ENCODE results near the gene CRELD2.

CRELD2 gene

GRCh38 chr22:49873228-49873940, 45.0 kb upstream of the CRELD2 start:
- no peak for DNase-seq (ENCODE audit: low read depth)
- TF ChIP-seq CTCF (conservative IDR thresholded peaks at IDR 0.05; ENCODE audit: control insufficient read depth, insufficient read depth, low read depth, low read length), result no peak

GRCh38 chr22:49877642-49878041, 40.8 kb upstream of the CRELD2 start:
- no peak for TF ChIP-seq CTCF (conservative IDR thresholded peaks at IDR 0.05; ENCODE audit: control insufficient read depth, insufficient read depth, low read depth, low read length)
- DNase-seq (ENCODE audit: low read depth), result no peak
- H3K4me3 ChIP-seq (ENCODE audit: control insufficient read depth, low read depth, low read length), result no peak overlapping the region

More at GRCh38 chr22:49873228-49873940, 45.0 kb upstream of the CRELD2 start:
- H3K4me3 ChIP-seq (ENCODE audit: control insufficient read depth, low read depth, low read length), result no peak overlapping the region

- no peak for TF ChIP-seq CTCF (conservative IDR thresholded peaks at IDR 0.05; ENCODE audit: control insufficient read depth, insufficient read depth, low read depth, low read length)
- no peak for DNase-seq (ENCODE audit: low read depth)
- H3K4me3 ChIP-seq (ENCODE audit: control insufficient read depth, low read depth, low read length), result no peak overlapping the region
These were observed 40.2 kb upstream of the CRELD2 start for GRCh38 chr22:49878206-49878605.

GRCh38 chr22:49879871-49880270, 38.6 kb upstream of the CRELD2 start:
- TF ChIP-seq CTCF (conservative IDR thresholded peaks at IDR 0.05; ENCODE audit: control insufficient read depth, insufficient read depth, low read depth, low read length), result no peak
- H3K4me3 ChIP-seq (ENCODE audit: control insufficient read depth, low read depth, low read length), result no peak overlapping the region
- DNase-seq (ENCODE audit: low read depth), result no peak

DNA sequence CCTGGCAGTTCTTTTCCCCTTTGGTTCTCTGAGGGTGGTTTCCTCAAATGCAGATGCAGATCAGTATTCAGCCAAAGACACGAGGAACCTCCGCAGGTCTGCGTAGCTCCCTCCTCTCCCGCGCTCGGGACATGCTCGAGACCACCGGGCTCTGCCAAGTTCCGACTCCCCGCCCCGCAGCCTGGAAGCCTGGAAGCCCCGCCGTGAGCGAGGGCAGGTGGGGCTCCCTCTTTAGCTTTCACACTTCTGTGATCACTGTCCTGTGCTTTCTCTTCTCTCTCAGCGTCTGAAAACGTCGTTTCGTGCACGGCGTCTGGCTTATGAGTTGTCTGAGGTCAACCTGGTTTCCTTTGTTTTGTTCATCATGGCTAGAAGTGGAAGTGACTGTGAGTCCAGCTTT, 38.2 kb upstream of the CRELD2 start:
- TF ChIP-seq CTCF (conservative IDR thresholded peaks at IDR 0.05; ENCODE audit: control insufficient read depth, insufficient read depth, low read depth, low read length), result no peak
- no peak overlapping the region for H3K4me3 ChIP-seq (ENCODE audit: control insufficient read depth, low read depth, low read length)
- DNase-seq (ENCODE audit: low read depth), result no peak

DNA sequence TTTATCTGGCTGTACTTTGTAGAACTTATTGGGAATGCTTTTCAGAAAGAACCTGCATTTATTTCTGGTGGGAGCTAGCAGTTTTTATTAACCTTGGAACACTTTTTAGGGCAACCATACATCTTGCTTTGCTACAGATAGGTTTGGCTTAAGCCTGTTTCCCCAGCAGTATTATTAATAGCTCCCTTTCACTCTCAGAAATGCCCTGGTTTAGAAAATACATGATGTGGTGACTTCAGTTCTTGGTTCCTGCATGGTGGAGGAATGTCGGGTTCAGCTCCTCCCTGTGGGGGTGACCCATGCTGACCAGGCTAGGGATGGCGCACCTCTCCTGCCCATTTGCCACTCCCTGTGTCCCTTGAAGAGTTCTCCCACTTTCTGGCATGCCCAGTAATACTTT, 36.6 kb upstream of the CRELD2 start:
- DNase-seq (ENCODE audit: low read depth), result no peak
- no peak for TF ChIP-seq CTCF (conservative IDR thresholded peaks at IDR 0.05; ENCODE audit: control insufficient read depth, insufficient read depth, low read depth, low read length)

More for the DNA sequence above, 36.6 kb upstream of the CRELD2 start:
- no peak overlapping the region for H3K4me3 ChIP-seq (ENCODE audit: control insufficient read depth, low read depth, low read length)

Measured in fibroblast of mammary gland (primary cell).